Measurements from ENCODE around the gene GRM7. TPM values are rescaled to one million over a fixed set of nuclear protein-coding genes. Genes with fewer than 3 reads are reported as not detected.

GRM7 gene
- total RNA-seq, 1 donor from 2014 or later, result not detected

- FAIRE-seq (no peak), DNase-seq (ENCODE audit: low read depth) (no peak)
- TF ChIP-seq CTCF (IDR thresholded peaks at IDR 0.05; ENCODE audit: insufficient read depth, low read length, severe bottlenecking), result no peak
- H3K36me3 ChIP-seq (ENCODE audit: control insufficient read depth, insufficient read depth, low read length), result no peaks in the 10 kb centered on the region
- H3K27me3 ChIP-seq (ENCODE audit: control insufficient read depth, insufficient read depth, low read length), result no peaks in the 10 kb centered on the region
- no peak overlapping the region for H3K4me3 ChIP-seq (ENCODE audit: low read depth, low read length)
Observed at GRCh38 chr3:7444886-7445285, 584.0 kb downstream of the GRM7 start.

- no peak overlapping the region for H3K4me3 ChIP-seq (ENCODE audit: low read depth, low read length)
- no peak for DNase-seq (ENCODE audit: low read depth)
- no peak for TF ChIP-seq CTCF (IDR thresholded peaks at IDR 0.05; ENCODE audit: insufficient read depth, low read length, severe bottlenecking)
Observed at GRCh38 chr3:7445331-7445730, 584.4 kb downstream of the GRM7 start.

GRCh38 chr3:7447197-7447769, 586.4 kb downstream of the GRM7 start:
- no peak for DNase-seq (ENCODE audit: low read depth)
- Histone ChIP-seq H3K4me3 (ENCODE audit: low read depth, low read length) (no peak overlapping the region), H3K27me3 (ENCODE audit: control insufficient read depth, insufficient read depth, low read length) (no peaks in the 10 kb centered on the region), H3K36me3 (ENCODE audit: control insufficient read depth, insufficient read depth, low read length) (no peaks in the 10 kb centered on the region)
- no peak for TF ChIP-seq CTCF (IDR thresholded peaks at IDR 0.05; ENCODE audit: insufficient read depth, low read length, severe bottlenecking)
- no peak for FAIRE-seq

More at GRCh38 chr3:7445331-7445730, 584.4 kb downstream of the GRM7 start:
- no peaks in the 10 kb centered on the region for H3K27me3 ChIP-seq (ENCODE audit: control insufficient read depth, insufficient read depth, low read length)
- no peak for FAIRE-seq
- no peaks in the 10 kb centered on the region for H3K36me3 ChIP-seq (ENCODE audit: control insufficient read depth, insufficient read depth, low read length)

GRCh38 chr3:7456386-7456785, 595.5 kb downstream of the GRM7 start:
- no peak for DNase-seq (ENCODE audit: low read depth)
- H3K27me3 ChIP-seq (ENCODE audit: control insufficient read depth, insufficient read depth, low read length), result no peaks in the 10 kb centered on the region
- no peak for TF ChIP-seq CTCF (IDR thresholded peaks at IDR 0.05; ENCODE audit: insufficient read depth, low read length, severe bottlenecking)
- H3K4me3 ChIP-seq (ENCODE audit: low read depth, low read length), result no peak overlapping the region
- H3K36me3 ChIP-seq (ENCODE audit: control insufficient read depth, insufficient read depth, low read length), result no peaks in the 10 kb centered on the region
- FAIRE-seq, result no peak

GRCh38 chr3:7461202-7461825, 600.4 kb downstream of the GRM7 start:
- FAIRE-seq, result no peak
- H3K27me3 ChIP-seq (ENCODE audit: control insufficient read depth, insufficient read depth, low read length), result no peaks in the 10 kb centered on the region
- no peaks in the 10 kb centered on the region for H3K36me3 ChIP-seq (ENCODE audit: control insufficient read depth, insufficient read depth, low read length)
- TF ChIP-seq CTCF (IDR thresholded peaks at IDR 0.05; ENCODE audit: insufficient read depth, low read length, severe bottlenecking), result no peak
- no peak for DNase-seq (ENCODE audit: low read depth)
- H3K4me3 ChIP-seq (ENCODE audit: low read depth, low read length), result no peak overlapping the region

GRCh38 chr3:7469866-7470265, 609.0 kb downstream of the GRM7 start:
- Histone ChIP-seq H3K4me3 (ENCODE audit: low read depth, low read length) (no peak overlapping the region), H3K36me3 (ENCODE audit: control insufficient read depth, insufficient read depth, low read length) (no peaks in the 10 kb centered on the region), H3K27me3 (ENCODE audit: control insufficient read depth, insufficient read depth, low read length) (no peaks in the 10 kb centered on the region)
- no peak for TF ChIP-seq CTCF (IDR thresholded peaks at IDR 0.05; ENCODE audit: insufficient read depth, low read length, severe bottlenecking)
- DNase-seq (ENCODE audit: low read depth), result no peak
- no peak for FAIRE-seq

Measured in bronchial epithelial cell (primary cell).